ENCODE measurements around the gene RABIF. TPM values are rescaled to one million over a fixed set of nuclear protein-coding genes. Genes with fewer than 3 reads are reported as not detected.

Gene RABIF
- total and polyA plus RNA-seq, 10 of the 15 experiments (the other 5 are each of a cell fraction or from before 2014, with no cell fraction given): 4.7 to 18.2 (median 8.8) TPM

GRCh38 chr1:202888531-202889360, at the start of gene RABIF (continued):
- peak; percentile 71; the same call in 1 of the 2 replicates for TF ChIP-seq ZBTB40 (IDR thresholded peaks at IDR 0.05; ENCODE audit: borderline replicate concordance)
- TF ChIP-seq KAT2A (conservative IDR thresholded peaks at IDR 0.05; ENCODE audit: control insufficient read depth, low read depth, low read length): no peak
- TF ChIP-seq RELB (IDR thresholded peaks at IDR 0.05; ENCODE audit: low read depth): peak; percentile 62; the same call in 1 of the 2 replicates
- TF ChIP-seq TARDBP (IDR thresholded peaks at IDR 0.05; ENCODE audit: borderline replicate concordance): no peak; the same call in 1 of the 2 replicates

Data from GM12878 (cell line).